HepG2 (cell line): ENCODE data around the gene SEPHS1. TPM values are rescaled to one million over a fixed set of nuclear protein-coding genes. Genes with fewer than 3 reads are reported as not detected.

Experiments used
- CBX1 ChIP-seq: IDR thresholded peaks from one replicate; pipeline ENCODE4 v1.6.1; 2016; ENCODE audit warnings: antibody characterized with exemption, low read depth
- CENPX ChIP-seq: sonication (generic); formaldehyde crosslinking; IDR thresholded peaks from 2 replicates; pipeline ENCODE4 v1.9.0; 2021; ENCODE audit warnings: mild to moderate bottlenecking, missing genetic modification reagents, moderate library complexity
- FOXK1 ChIP-seq: sonication (generic); formaldehyde crosslinking; IDR thresholded peaks from 2 replicates; pipeline ENCODE4 v1.4.0; 2020; ENCODE audit warnings: low read depth, missing genetic modification reagents, borderline replicate concordance
- GATAD2A ChIP-seq: IDR thresholded peaks from 2 replicates; pipeline ENCODE4 v1.6.1; 2016
- HMG20B ChIP-seq: conservative IDR thresholded peaks from 2 replicates; pipeline ENCODE4 v1.6.1; 2016; ENCODE audit warnings: missing genetic modification reagents, missing compliant biosample characterization
- PHF20 ChIP-seq: sonication (generic); formaldehyde crosslinking; IDR thresholded peaks from 2 replicates; pipeline ENCODE4 v1.5.0; 2020; ENCODE audit warnings: mild to moderate bottlenecking, missing genetic modification reagents
- TSC22D2 ChIP-seq: sonication (generic); formaldehyde crosslinking; IDR thresholded peaks from 2 replicates; pipeline ENCODE4 v1.5.1; 2020; ENCODE audit warnings: missing genetic modification reagents, mild to moderate bottlenecking, borderline replicate concordance
- ZNF468 ChIP-seq: sonication (generic); formaldehyde crosslinking; IDR thresholded peaks from 2 replicates; pipeline ENCODE4 v1.8.0; 2022; ENCODE audit warnings: mild to moderate bottlenecking, moderate library complexity, missing genetic modification reagents
- ZNF775 ChIP-seq: sonication (generic); formaldehyde crosslinking; IDR thresholded peaks from 2 replicates; pipeline ENCODE4 v1.4.0; 2020; ENCODE audit warnings: missing genetic modification reagents, mild to moderate bottlenecking, moderate library complexity, borderline replicate concordance
- ZSCAN31 ChIP-seq: sonication (generic); formaldehyde crosslinking; IDR thresholded peaks from 2 replicates; pipeline ENCODE4 v1.5.0; 2020; ENCODE audit warnings: low read depth, mild to moderate bottlenecking, missing genetic modification reagents
- polyA plus RNA-seq, 8 experiments: library from polyadenylated mRNA; depleted of rRNA in 3 of 8; stranded (reverse) in 7 of 8; unstranded in 1 of 8; fragments of >200 nt; fragmentation: Illumina TruSeq in 4 of 8; extraction: Trizol in 4 of 8; gene quantifications; 2 replicates each; pipeline versions ENCODE4 v1.2.1 to v1.2.3, GENCODE V29; 2011 to 2016; ENCODE audit warnings: low read depth in 4 of 8, missing spikeins in 1 of 8, mixed read lengths in 1 of 8; ENCODE audit not compliant: insufficient read depth in 1 of 8
- total RNA-seq, 5 experiments: library from RNA; depleted of rRNA; stranded (reverse); fragments of >200 nt; fragmentation: Illumina TruSeq; extraction: Trizol; gene quantifications; 2 replicates each; pipeline ENCODE4 v1.2.3, GENCODE V29; 2016; ENCODE audit warnings: low read depth in 1 of 5
- TF ChIP-seq, protein P1 (sequence below): sonication (generic); formaldehyde crosslinking; IDR thresholded peaks from 2 replicates; pipeline ENCODE4 v1.4.0; 2020; ENCODE audit warnings: missing genetic modification reagents
- TF ChIP-seq, protein P2 (sequence below): sonication (generic); formaldehyde crosslinking; IDR thresholded peaks from 2 replicates; pipeline ENCODE4 v1.5.0; 2020; ENCODE audit warnings: mild to moderate bottlenecking, missing genetic modification reagents
- TF ChIP-seq, protein P3 (sequence below): IDR thresholded peaks from 2 replicates; pipeline ENCODE4 v1.6.1; 2016; ENCODE audit warnings: missing genetic modification reagents, missing compliant biosample characterization

The SEPHS1 gene
- total and polyA plus RNA-seq, 2 of the 13 experiments (the other 11 are each of a cell fraction or from before 2014, with no cell fraction given) = 57.8 to 61.5 TPM

DNA sequence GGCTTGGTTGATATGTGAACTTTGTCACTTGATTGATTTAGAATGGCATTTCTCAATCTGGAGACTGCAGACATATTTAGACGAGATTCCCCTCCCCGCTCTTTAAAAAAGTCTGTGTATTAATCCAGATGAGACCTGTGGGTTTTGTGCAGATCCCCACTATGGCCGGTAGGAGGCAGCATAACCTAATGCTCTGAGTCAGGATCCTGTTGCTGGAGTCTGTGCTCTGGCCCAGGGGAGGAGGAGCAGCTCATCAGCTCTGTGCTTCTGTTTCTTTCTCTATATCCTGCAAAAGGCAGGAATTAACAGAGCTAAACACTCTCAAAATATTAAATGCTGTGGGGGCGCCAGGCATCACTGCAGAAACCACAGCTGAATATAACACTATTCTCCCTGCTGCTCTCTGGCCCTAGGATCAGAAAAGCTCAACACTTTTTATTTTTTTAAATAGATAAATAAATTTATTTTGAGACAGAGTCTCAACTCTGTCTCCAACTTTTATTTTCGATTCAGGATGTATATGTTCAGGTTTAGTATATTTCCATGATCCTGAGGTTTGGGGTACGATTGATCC is 23.9 kb upstream of the SEPHS1 start (continued):
- TF ChIP-seq, protein P1, sequence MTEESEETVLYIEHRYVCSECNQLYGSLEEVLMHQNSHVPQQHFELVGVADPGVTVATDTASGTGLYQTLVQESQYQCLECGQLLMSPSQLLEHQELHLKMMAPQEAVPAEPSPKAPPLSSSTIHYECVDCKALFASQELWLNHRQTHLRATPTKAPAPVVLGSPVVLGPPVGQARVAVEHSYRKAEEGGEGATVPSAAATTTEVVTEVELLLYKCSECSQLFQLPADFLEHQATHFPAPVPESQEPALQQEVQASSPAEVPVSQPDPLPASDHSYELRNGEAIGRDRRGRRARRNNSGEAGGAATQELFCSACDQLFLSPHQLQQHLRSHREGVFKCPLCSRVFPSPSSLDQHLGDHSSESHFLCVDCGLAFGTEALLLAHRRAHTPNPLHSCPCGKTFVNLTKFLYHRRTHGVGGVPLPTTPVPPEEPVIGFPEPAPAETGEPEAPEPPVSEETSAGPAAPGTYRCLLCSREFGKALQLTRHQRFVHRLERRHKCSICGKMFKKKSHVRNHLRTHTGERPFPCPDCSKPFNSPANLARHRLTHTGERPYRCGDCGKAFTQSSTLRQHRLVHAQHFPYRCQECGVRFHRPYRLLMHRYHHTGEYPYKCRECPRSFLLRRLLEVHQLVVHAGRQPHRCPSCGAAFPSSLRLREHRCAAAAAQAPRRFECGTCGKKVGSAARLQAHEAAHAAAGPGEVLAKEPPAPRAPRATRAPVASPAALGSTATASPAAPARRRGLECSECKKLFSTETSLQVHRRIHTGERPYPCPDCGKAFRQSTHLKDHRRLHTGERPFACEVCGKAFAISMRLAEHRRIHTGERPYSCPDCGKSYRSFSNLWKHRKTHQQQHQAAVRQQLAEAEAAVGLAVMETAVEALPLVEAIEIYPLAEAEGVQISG (CRISPR knock-in tag) = peak; percentile 40; the same call in 1 of the 2 replicates
- TF ChIP-seq CBX1 (no peak), HMG20B (CRISPR knock-in tag) (no peak), ZSCAN31 (CRISPR knock-in tag) (no peak), GATAD2A (CRISPR knock-in tag) (0 out of 2 replicates have a peak, but pooled peaks have one; percentile 27), CENPX (CRISPR knock-in tag) (no peak), ZNF775 (CRISPR knock-in tag) (no peak), FOXK1 (CRISPR knock-in tag) (peak; percentile 20; the same call in 1 of the 2 replicates), TSC22D2 (CRISPR knock-in tag) (0 out of 2 replicates have a peak, but pooled peaks have one; percentile 41), PHF20 (no peak), ZNF468 (CRISPR knock-in tag) (no peak)
- TF ChIP-seq, protein P2, sequence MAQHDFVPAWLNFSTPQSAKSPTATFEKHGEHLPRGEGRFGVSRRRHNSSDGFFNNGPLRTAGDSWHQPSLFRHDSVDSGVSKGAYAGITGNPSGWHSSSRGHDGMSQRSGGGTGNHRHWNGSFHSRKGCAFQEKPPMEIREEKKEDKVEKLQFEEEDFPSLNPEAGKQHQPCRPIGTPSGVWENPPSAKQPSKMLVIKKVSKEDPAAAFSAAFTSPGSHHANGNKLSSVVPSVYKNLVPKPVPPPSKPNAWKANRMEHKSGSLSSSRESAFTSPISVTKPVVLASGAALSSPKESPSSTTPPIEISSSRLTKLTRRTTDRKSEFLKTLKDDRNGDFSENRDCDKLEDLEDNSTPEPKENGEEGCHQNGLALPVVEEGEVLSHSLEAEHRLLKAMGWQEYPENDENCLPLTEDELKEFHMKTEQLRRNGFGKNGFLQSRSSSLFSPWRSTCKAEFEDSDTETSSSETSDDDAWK (CRISPR knock-in tag) = no peak
- TF ChIP-seq, protein P3, sequence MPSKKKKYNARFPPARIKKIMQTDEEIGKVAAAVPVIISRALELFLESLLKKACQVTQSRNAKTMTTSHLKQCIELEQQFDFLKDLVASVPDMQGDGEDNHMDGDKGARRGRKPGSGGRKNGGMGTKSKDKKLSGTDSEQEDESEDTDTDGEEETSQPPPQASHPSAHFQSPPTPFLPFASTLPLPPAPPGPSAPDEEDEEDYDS (CRISPR knock-in tag) = peak; percentile 11; the same call in 1 of the 2 replicates
